ENCODE measurements around the gene PLSCR4.

DNA sequence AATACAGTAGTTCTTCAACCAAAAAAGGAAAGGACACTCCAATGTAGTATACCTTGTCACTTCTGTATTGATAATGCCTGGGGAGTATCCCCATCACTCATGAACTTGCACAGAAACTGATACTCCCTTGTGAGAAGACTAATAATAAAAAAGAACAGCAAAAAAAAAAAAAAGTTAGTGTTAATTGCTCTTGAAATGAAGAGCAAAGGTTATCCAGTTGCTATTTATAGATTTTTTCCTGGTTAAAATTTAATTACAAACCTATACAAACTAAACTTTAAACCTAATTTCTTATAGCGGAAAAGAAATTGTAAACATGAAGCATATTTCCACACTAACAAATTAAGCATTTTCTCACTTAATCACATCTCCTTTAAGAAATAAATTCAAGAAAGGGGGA lies 96.6 kb downstream of the PLSCR4 start:
- no peak for TF ChIP-seq EZH2 (IDR thresholded peaks at IDR 0.05; ENCODE audit: borderline replicate concordance, low read depth, low read length, poor library complexity, severe bottlenecking)
- TF ChIP-seq, protein P1, sequence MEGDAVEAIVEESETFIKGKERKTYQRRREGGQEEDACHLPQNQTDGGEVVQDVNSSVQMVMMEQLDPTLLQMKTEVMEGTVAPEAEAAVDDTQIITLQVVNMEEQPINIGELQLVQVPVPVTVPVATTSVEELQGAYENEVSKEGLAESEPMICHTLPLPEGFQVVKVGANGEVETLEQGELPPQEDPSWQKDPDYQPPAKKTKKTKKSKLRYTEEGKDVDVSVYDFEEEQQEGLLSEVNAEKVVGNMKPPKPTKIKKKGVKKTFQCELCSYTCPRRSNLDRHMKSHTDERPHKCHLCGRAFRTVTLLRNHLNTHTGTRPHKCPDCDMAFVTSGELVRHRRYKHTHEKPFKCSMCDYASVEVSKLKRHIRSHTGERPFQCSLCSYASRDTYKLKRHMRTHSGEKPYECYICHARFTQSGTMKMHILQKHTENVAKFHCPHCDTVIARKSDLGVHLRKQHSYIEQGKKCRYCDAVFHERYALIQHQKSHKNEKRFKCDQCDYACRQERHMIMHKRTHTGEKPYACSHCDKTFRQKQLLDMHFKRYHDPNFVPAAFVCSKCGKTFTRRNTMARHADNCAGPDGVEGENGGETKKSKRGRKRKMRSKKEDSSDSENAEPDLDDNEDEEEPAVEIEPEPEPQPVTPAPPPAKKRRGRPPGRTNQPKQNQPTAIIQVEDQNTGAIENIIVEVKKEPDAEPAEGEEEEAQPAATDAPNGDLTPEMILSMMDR (conservative IDR thresholded peaks at IDR 0.05; ENCODE audit: low read depth, low read length) = no peak
